Muscle of arm (tissue), 14 donors: Measurements from ENCODE around the gene FAM32A. TPM values are rescaled to one million over a fixed set of nuclear protein-coding genes. Genes with fewer than 3 reads are reported as not detected.
A peak's percentile ranks its signal among the peaks of the same experiment; 100 is the strongest.

ENCODE experiments used
- DNase-seq: peaks from one replicate; pipeline ENCODE4 v3.0.0-alpha.2; 2013
- long read RNA-seq, 11 donors: transcript quantifications; one replicate each; lab custom pipeline, GENCODE V29; 2026
- polyA plus RNA-seq, 12 donors: library from polyadenylated mRNA; unstranded; fragments of 120-200 nt; gene quantifications; one replicate each; pipeline ENCODE4 v1.2.1, GENCODE V29; 2013; ENCODE audit not compliant: insufficient read length in 12 of 12

FAM32A gene
- 10 to 100 TPM in 11 of 12 donors, not detected in 1; 58.2 to 81.6 (median 63.1) TPM for polyA plus RNA-seq
- long read RNA-seq, donor 1, transcript FAM32A-205 (3 exons, 1,168 nt): minor isoform, 11 of 356 reads
- long read RNA-seq, donor 1, transcript FAM32A-201 (4 exons, 1,455 nt): major isoform, 54 of 356 reads
- long read RNA-seq, donor 1, partial matches to known transcripts: 291 of 356 reads
- long read RNA-seq, donor 1, other reads (novel, unspliced or antisense): 0 of 356 reads
- long read RNA-seq, donor 2, transcript FAM32A-201 (4 exons, 1,455 nt): major isoform, 33 of 35 reads
- long read RNA-seq, donor 2, partial matches to known transcripts: 0 of 35 reads
- long read RNA-seq, donor 2, other reads (novel, unspliced or antisense): 0 of 35 reads
- long read RNA-seq, donor 3, transcript FAM32A-201 (4 exons, 1,455 nt): major isoform, 20 of 27 reads
- long read RNA-seq, donor 3, transcript FAM32A-205 (3 exons, 1,168 nt): minor isoform, 6 of 27 reads
- long read RNA-seq, donor 3, partial matches to known transcripts: 0 of 27 reads
- long read RNA-seq, donor 3, other reads (novel, unspliced or antisense): 0 of 27 reads
- long read RNA-seq, donor 4, transcript FAM32A-201 (4 exons, 1,455 nt): major isoform, 17 of 27 reads
- long read RNA-seq, donor 4, transcript FAM32A-205 (3 exons, 1,168 nt): minor isoform, 10 of 27 reads
- long read RNA-seq, donor 4, partial matches to known transcripts: 0 of 27 reads
- long read RNA-seq, donor 4, other reads (novel, unspliced or antisense): 0 of 27 reads
- long read RNA-seq, donor 5, transcript FAM32A-201 (4 exons, 1,455 nt): major isoform, 51 of 196 reads
- long read RNA-seq, donor 5, transcript FAM32A-205 (3 exons, 1,168 nt): minor isoform, 13 of 196 reads
- long read RNA-seq, donor 5, partial matches to known transcripts: 132 of 196 reads
- long read RNA-seq, donor 5, other reads (novel, unspliced or antisense): 0 of 196 reads
- long read RNA-seq, donor 6, transcript FAM32A-205 (3 exons, 1,168 nt): minor isoform, 8 of 115 reads
- long read RNA-seq, donor 6, transcript FAM32A-201 (4 exons, 1,455 nt): major isoform, 18 of 115 reads
- long read RNA-seq, donor 6, partial matches to known transcripts: 89 of 115 reads
- long read RNA-seq, donor 6, other reads (novel, unspliced or antisense): 0 of 115 reads
- long read RNA-seq, donor 7, transcript FAM32A-201 (4 exons, 1,455 nt): major isoform, 16 of 22 reads
- long read RNA-seq, donor 7, partial matches to known transcripts: 0 of 22 reads
- long read RNA-seq, donor 7, other reads (novel, unspliced or antisense): 0 of 22 reads
- long read RNA-seq, donor 8, transcript FAM32A-201 (4 exons, 1,455 nt): major isoform, 35 of 45 reads
- long read RNA-seq, donor 8, transcript FAM32A-205 (3 exons, 1,168 nt): minor isoform, 9 of 45 reads
- long read RNA-seq, donor 8, partial matches to known transcripts: 0 of 45 reads
- long read RNA-seq, donor 8, other reads (novel, unspliced or antisense): 0 of 45 reads
- long read RNA-seq, donor 9, transcript FAM32A-201 (4 exons, 1,455 nt): major isoform, 27 of 123 reads
- long read RNA-seq, donor 9, transcript FAM32A-205 (3 exons, 1,168 nt): minor isoform, 11 of 123 reads
- long read RNA-seq, donor 9, partial matches to known transcripts: 85 of 123 reads
- long read RNA-seq, donor 9, other reads (novel, unspliced or antisense): 0 of 123 reads
- long read RNA-seq, donor 10, transcript FAM32A-201 (4 exons, 1,455 nt): major isoform, 39 of 51 reads
- long read RNA-seq, donor 10, transcript FAM32A-205 (3 exons, 1,168 nt): minor isoform, 11 of 51 reads
- long read RNA-seq, donor 10, partial matches to known transcripts: 0 of 51 reads
- long read RNA-seq, donor 10, other reads (novel, unspliced or antisense): 0 of 51 reads
- long read RNA-seq, donor 11, transcript FAM32A-201 (4 exons, 1,455 nt): major isoform, 39 of 53 reads
- long read RNA-seq, donor 11, transcript FAM32A-205 (3 exons, 1,168 nt): minor isoform, 13 of 53 reads
- long read RNA-seq, donor 11, partial matches to known transcripts: 0 of 53 reads
- long read RNA-seq, donor 11, other reads (novel, unspliced or antisense): 0 of 53 reads

- DNase-seq: peak; percentile 100
Observed at GRCh38 chr19:16185123-16185767, at the start of gene FAM32A. TSS of gene FAM32A (plus strand) at chr19:16185410. CDS start at chr19:16185443, 33 bp downstream.

DNA sequence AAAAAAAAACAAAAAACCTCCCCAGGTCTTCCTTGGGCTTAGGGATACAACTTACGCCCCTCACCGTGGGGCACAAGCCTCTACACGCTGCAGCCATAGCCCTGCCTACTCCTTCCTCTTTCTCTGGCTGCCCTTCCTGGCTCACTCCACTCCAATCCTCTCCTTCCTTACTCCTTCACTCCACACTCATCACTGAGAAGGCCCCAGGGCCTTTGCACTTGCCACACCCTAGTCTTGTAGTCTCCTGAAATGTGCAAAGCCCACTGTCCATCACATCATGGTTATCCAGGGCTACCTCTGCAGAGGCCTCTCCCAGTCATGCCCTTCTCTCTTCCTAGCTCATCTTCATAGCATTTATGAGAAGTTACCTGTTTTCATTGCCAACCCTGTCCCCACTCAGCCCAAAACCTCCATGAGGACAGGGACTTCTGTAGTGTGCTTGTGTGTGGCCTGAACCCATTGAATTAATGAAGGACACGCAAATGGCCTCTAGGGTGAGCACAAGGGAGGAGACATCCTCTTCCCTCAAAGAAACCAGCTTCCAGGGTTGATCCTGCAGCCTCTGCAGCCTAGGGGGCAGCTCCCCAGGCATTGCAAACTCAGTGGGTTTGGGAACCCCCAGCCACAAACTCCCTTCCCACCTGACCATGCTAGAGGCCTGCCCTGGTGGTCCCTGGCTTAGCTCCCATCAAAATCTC lies 49.6 kb upstream of the FAM32A start:
- no peak for DNase-seq

GRCh38 chr19:16136185-16136999 lies 48.8 kb upstream of the FAM32A start:
- DNase-seq: no peak

GRCh38 chr19:16139752-16140151 lies 45.5 kb upstream of the FAM32A start:
- DNase-seq: no peak

DNA sequence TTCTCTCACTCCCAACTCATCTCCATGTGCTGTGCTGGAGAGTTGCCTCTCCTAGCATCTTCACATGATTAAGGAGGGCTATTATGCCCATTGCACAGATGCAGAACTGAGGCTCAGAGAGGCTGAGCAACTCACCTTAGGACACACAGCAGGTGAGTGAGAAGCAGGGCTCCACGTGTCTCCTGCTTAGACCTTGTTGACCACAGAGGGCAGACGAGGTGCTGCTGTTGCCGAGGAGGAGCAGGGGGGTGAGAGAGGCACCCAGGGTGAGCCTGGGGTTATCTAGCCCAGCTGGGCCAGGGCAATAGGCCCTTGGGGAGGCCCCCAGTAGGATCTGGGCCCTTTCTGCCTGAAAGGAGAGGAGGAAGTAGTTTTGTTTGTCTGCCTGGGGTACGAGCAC lies 44.2 kb upstream of the FAM32A start:
- no peak for DNase-seq

GRCh38 chr19:16142032-16142580 lies 43.1 kb upstream of the FAM32A start:
- DNase-seq: no peak

DNA sequence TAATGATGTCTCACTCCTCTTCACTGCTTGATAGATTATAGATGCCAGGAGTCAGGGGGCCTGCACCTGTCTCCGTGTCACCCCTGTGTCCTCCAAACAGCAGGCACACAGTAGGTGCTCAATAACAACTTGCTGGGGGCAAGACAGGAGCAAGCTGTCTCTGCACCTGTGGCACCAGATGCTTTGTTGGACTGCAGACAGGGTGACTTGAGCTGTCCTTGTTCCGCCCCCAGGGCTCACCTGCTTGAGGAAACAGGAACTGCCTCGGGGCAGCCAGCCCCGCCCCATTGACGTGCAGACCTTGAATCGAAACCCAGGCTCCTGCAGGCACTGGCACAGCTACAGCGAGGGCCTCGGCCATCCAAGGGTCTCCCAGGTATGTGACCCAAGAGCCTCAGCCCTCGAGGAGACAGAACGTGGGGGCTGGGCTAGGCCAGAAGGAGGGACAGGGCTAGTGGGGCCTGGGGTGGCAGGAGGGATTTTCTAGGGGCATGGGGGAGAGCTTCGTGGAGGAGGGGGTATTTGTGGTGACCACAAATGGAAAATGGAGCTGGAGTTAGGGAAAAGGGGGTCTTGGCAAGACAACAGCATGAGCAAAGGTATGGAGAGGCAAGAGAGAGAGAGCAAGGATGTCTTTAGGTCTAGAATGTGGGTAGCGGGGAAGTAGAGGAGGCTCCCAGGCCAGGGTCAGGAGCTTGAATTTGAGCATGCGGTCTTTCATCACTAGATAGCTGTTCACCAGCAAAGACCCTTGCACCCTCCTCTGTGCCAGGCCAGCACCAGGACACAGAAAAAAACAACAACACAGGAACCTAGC lies 41.6 kb upstream of the FAM32A start, which contains the start of gene HSH2D:
Gene HSH2D, plus strand, starts transcription at position 287 of the 817 bp plus-strand sequence. CDS start 5,066 bp downstream, outside the sequence.
- DNase-seq: no peak

- DNase-seq: no peak
Observed at GRCh38 chr19:16144216-16144581, 41.0 kb upstream of the FAM32A start.

- DNase-seq: no peak
Observed at GRCh38 chr19:16146112-16146511, 39.1 kb upstream of the FAM32A start.

DNA sequence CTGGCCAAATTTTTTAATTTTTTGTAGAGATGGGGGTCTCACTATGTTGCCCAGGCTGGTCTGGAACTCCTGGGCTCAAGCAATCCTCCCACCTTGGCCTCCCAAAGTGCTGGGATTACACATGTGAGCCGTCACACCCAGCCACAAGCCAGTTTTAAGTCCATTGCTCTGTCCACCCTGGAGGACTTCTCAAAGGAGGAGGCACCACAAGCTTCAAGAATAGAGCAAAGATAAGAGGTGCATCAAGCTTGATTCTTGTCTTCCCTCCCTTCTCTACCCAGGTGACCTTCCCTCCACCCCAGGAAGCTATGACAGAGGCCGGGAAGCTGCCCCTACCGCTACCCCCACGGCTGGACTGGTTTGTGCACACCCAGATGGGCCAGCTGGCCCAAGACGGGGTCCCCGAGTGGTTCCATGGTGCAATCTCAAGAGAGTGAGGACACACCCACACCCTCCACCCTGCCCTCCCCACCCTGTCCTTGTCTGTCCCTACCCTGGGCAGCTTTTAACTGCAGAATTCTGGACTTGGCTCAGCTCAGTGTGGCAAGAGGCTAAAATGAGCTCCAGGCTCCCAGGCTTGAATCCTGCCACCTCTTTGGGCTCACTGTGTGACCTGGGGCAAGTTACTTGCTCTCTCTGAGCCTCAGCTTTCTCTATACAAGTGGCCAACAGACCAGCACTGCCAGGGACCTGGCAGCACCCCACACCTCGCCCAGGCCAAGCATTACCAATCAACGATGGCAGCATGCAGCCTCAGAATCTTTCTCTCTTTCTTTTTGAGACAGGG lies 36.6 kb upstream of the FAM32A start:
- DNase-seq: no peak

- DNase-seq: no peak
Observed at GRCh38 chr19:16153582-16154336, 31.5 kb upstream of the FAM32A start.

GRCh38 chr19:16154557-16154956 lies 30.7 kb upstream of the FAM32A start:
- DNase-seq: no peak

GRCh38 chr19:16155128-16155527 lies 30.1 kb upstream of the FAM32A start:
- no peak for DNase-seq

DNA sequence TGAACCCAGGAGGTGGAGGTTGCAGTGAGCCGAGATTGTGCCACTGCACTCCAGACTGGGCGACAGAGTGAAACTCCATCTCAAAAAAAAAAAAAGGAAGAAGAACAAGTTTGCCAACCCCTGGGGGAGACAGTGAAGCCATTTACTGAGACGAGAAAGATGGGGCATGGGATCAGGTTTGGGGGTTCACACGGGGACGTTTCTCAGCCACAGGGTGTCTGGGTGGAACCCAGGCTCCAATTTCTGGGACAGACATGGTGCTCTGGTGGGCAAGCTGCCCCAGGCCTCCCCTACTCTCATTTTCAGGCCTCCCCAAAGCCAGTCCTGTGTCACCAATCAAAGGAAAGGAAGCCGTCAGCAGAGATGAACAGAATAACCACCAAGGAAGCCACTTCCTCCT lies 28.3 kb upstream of the FAM32A start:
- no peak for DNase-seq

- DNase-seq: no peak
Observed at GRCh38 chr19:16157601-16158000, 27.6 kb upstream of the FAM32A start.
